IPS DF 4.7 (cell line): ENCODE results near the gene CAPN2.
"Not testable (repeated sequence)": the region's sequence is repeated elsewhere in the genome, so short reads cannot be mapped to it uniquely, and the experiment has no call there.

Source experiments
- DNase-seq: peaks from one replicate; pipeline ENCODE4 v3.0.0-alpha.2; 2013; ENCODE audit warnings: low spot score; ENCODE audit errors: extremely low read depth

Gene CAPN2

DNA sequence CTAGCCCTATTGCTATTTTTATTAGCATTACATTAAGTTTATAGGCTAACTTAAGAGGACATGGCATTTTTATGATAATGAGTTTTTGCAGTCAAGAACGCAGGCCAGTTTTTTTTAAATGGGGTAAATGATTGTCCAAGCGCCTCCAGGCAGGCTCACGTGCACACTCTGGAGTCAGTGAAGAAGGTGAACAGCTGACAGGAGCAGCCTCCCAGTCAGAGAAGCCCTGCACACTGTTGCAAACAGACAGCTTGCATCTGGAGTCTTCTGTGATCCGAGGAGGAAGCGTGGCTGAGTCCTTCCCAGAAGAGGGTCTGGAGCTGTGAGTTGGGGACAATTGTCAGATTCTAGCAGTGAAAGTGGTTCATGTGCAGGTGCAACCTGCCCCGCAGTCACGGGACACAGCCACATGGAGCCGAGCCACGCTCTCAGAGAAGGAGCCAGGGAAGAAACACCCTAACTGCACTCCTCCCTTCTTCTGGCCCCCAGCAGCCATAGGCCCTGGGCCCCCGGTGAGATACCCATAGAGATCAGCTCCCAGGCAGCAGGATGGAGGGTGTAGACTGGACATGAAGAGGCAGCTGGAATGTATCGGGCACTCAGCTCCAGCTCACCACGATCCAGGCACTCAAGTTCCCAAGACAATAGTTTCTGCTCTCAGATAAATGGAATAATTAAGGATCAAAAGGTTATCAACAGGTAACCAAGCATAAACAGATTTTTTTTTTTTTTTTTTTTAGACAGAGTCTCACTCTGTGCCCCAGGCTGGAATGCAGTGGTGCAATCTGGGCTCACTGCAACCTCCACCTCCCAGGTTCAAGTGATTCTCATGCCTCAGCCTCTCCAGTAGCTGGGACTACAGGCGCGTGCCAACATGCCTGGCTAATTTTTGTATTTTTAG is 26.4 kb downstream of the CAPN2 start:
- no peak for DNase-seq

DNA sequence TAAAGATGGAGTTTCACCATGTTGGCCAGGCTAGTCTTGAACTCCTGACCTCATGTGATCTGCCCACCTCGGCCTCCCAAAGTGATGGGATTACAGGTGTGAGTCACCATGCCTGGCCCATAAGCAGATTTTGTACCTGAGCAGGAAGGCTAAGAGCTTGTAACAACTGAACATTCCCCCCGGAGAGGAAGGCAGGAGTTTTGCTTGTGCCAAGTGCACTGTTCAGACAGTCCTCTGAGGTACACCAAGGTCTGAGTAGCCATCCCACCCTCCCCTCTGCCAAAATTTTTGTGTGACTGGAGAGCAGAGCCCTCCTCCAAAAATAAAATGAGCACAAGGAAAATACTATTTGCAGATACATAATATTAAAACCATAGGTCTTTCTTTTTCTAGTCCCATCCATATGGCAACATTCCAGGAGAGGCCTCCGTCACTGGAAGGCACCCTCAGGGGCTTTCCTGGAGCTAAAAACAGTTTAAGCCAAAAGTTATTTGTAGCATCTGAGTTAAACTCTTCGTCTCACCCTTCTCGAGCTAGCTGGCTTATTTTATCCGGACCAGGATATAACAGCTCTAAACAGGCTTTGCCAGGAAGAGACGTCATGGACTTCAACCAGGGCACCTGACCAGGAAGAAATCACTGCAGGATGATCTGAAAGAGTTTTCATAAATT is 27.2 kb downstream of the CAPN2 start:
- DNase-seq: no peak

DNA sequence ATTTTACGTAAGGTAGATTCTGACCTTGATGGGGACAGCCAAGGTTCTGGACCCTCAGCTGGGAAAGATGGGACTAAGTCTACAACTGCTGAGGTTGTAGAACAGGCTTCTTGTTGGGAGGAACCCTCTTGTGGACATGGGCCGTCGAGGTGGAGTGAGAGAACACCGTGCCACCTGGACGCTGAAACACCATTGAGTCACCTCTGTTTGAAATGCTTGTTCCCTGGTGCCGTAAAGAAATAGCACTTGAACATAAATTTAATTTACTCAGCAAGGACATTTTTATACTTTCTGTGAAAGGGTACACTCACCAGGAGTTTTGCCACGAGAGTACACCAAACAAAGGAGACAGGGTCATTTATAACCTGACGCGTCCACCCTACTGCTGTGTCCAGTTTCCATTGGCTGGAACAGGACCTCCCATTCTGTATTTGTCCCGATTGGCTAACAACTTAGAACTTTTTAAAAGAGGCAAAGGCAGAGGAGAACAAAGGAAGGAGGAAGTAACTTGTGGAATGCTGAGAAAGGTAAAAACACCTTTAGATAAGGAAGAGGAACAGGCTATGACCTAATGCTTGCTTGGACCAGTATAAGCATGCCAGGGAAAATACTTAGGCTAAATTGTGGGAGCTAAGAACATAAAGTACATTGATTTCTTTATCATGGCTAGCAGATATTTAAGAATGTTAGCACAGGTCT is 27.8 kb downstream of the CAPN2 start:
- DNase-seq: not testable (repeated sequence)

DNA sequence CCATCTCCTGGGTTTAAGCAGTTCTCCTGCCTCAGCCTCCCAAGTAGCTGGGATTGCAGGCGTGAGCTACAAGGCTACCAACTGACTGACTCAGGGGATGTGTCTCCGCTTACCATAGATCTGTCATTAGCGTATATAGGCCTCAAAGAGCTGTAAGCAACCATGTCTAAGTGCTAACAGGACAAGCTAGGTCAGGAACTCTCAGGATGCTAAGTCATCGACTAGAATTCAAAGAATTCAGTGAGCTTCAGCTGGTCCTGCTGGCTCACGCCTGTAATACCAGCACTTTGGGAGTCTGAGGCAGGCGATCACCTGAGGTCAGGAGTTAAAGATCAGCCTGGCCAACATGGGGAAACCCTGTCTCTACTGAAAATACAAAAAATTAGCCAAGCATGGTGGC is 29.5 kb downstream of the CAPN2 start:
- no peak for DNase-seq

DNA sequence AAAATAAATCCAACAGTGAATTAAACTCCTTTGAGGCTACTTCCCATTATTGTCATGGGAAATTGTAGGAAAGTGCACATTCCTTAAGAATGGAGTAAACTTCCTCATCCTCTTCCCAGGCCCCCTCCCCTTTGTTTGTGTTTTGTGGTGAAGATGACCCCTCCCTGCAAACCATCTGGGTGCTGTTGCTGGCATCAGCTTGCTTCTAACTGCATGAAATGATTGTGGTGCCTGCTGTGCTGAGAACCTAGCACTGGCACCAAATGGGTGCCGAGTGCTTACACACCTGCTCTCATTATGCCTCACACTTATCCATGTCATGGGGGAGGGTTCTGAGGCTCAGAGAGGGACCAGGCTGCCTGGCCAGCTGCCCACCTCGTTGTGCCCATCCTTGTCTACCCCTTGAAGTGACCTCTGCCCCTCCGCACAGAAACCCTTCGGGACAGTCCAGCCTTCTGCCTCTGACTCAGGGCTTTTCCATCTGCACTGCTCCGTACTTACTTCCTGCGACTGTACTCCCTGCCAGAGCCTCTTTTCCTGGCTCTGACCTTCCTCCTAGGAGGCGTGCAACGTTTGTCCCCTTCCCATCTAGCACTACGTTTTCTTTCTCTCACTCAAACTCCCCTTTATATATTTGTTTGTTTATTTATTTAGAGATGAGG is 30.6 kb downstream of the CAPN2 start:
- no peak for DNase-seq

DNA sequence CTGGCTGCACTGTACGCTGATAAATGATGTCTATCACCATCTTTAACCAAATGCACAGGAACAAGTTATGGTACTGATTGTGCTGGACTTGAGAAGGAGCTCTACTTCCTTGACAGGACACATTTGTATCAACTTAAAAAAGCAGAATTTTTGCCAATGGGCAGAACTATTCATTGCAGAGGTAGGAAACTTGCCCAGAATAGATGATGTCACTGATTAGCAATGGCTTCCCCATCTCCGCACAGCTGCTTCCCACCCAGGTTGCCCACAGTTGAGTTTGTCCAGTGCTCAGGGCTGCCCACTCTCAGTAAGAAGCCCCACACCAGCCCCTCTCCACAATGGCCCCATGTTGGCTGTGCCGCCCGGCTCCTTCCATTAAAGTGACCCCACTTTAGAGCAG is 33.4 kb downstream of the CAPN2 start:
- no peak for DNase-seq

DNA sequence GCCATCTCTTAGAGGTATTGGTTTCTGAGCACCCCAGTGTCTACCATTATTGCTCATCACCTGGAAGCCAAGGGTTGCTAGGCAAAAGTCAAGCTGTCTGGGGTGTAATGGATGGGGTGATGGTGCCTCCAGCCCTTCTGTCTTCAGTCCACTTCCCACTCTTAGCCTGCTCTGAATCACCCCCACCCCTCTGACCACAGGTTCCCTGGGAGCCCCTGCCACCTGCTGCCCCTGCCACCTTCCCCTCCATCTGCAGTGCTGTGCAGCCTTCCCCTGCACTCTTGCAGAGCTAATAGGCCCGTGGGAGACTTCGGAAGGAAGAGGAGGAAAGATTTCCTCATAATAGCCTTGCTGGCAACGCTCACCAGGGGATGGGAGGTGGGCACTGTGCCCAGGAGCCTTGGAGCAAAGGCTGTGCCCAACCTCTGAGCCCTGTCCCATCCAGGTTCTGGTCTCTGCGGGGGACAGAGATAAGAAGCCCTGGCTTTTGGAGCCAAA is 35.5 kb downstream of the CAPN2 start:
- DNase-seq: no peak

DNA sequence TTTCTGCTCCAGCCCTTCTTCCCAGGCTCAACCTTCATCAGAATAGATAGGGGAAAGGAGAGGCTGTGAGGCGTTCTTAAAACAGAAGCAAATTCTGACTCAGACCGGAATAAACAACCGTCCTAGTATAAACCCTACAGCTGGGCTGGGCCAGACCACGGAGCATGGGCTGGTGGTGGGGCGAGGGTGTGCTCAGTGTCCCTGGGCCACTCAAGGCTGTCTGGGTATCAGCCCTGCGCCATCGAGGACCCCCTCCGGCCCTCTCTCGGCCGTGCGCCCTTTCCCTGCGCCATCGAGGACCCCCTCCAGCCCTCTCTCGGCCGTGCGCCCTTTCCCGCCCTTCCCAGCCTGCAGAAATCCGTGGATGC is 36.0 kb downstream of the CAPN2 start:
- DNase-seq: no peak

DNA sequence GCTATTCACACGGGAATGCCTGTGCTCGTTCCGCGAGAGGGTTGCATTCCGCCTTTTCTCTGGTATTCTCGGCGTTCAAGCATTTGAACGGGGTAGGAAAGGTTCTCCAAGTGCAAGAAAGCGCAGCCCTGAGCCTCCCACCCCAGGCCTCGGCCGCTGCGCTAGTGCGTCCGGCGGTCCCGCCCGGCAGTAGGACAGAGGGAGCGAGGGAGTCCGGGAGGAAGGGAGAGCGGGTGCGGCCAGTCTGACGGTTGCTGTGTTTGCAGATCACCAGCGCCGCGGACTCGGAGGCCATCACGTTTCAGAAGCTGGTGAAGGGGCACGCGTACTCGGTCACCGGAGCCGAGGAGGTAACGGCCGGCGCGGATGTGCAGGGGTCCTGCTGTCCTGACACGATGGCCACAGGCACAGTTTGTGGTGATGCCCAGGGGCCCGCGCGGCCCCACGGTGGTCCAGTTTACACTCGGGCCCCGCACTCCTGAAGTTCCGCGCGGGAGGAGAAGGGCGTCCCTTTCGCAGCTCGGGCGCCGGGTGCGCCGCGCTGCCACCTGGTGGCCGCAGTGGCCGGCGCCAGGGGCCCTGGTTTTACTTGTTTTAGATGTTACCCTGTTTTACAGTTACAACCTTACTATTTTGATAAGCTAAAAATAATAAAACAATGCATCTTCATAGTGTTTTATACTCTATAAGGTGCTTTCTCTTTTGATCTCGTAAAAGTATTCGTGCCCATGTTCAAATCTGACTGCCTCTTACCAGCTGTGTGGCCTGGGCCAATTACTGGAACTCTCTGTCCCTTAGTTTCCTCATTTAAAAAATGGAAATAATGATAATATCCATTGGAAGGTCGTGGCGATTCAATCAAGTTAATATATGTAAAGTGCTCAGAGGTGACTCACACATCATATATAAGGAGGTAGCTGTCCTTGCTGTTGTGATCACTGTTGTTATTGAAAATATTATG is 36.7 kb downstream of the CAPN2 start:
- no peak for DNase-seq

DNA sequence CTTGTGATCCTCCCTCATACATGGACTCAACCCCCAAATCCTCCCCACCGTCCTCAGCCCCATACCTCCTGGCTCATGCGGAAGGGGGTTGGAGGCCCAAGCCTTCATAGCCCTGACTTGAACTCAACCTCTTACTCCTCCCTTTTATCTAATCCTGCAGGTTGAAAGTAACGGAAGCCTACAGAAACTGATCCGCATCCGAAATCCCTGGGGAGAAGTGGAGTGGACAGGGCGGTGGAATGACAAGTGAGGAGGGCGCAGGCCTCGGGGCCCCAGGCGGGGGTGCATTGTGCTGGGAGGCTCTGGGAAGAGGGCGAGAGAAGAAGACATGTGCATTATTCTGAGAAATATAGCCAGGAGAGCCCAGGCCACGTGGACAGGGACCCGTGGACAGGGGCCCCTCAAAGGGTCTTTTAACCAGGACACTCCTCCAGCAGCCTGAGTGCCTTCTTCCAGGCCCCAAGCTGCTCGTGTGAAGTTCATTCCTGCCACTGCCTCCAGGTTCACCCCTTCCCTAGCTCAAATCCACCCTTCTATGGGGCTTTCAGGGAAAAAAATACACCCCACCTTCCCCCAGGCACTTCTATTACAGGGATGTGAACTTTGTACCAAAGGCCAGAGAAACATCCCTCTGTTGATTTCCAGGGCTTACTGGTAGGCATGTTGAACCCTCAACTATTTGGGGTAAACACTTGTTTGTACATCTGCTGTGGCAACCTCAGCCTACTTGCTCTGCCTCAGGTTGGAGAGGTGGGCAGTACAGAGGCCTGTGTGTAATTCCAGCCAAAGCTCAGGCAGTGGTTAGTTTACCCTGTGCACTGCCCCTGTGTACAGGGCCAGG is 38.6 kb downstream of the CAPN2 start:
- no peak for DNase-seq

DNA sequence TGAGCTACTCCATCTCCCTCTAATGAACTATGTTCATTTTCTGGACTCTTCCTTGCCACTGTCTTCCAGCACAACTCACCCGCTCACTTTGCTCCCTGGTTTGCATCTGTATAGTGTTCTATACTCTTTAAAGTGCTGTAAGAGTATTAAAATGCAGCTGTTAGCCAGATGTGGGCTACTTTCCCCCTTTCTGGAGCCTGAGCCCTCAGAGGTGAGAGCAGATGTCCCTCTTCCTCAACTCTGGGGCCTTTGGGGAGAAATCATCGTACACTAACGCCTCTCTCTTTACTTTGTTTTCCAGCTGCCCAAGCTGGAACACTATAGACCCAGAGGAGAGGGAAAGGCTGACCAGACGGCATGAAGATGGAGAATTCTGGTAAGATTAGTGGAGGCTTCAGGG is 39.4 kb downstream of the CAPN2 start:
- no peak for DNase-seq

DNA sequence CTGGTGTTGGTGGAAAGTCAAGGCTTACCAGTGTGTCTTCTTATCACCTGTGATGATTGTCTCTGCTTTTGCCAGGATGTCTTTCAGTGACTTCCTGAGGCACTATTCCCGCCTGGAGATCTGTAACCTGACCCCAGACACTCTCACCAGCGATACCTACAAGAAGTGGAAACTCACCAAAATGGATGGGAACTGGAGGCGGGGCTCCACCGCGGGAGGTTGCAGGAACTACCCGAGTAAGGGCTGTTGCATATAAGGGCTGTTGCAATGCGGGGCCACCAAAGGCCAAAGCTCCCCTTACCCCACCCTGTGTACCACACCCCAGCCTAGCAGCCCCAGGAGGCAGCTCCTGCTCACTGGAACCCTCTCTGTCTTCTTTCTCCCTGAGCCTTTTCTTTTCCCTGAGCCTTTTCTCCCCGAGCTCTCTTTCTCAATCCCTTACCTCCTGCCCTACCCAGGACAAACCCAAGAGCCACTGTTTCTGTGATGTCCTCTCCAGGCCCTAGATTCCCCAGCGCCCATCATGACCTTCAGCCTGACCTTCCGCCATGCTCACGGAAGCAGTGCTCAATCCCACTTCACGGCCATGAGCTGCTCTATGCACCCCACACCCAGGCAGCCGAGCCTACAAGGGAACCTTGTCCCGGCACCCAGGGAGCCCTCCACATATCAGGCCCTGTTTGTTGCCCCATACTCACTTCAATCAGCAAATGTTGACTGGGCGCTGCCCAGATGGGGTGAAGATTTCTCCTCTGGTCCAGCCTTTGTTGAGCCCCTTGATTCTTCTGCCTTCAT is 40.6 kb downstream of the CAPN2 start:
- DNase-seq: no peak

DNA sequence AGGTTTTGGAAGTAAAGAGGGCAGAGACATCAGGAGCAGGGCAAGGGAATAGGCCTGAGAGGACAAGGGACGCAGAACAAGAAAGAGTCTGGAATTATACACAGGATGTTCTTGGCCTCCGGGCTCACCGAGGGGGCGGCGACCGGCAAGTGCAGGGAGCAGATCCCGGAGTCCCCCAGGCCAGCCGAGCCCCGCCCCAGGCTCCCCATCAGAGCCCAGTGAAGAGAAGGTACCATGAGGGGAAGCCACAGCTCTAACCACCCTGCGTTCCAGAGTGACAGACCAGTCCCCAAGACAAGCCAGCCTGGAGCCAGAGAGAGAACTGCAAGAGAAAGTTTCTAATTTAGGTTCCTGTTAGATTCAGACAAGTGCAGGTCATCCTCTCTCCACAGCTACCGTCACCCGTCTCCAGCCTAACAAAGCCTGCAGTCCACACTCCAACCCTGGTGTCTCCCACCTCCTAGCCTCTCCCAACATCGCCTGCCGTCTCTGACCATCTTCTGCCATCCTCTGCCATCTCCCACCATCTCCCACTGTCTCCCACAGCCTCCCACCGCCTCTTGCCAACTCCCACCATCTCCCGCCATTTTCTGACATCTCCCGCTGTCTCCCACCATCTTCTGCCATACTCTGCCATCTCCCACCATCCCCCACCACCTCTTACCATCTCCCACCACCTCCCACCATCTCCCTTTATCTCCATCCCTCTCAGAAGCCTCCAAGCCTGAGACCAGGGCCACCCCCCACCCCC is 42.5 kb downstream of the CAPN2 start:
- DNase-seq: no peak

DNA sequence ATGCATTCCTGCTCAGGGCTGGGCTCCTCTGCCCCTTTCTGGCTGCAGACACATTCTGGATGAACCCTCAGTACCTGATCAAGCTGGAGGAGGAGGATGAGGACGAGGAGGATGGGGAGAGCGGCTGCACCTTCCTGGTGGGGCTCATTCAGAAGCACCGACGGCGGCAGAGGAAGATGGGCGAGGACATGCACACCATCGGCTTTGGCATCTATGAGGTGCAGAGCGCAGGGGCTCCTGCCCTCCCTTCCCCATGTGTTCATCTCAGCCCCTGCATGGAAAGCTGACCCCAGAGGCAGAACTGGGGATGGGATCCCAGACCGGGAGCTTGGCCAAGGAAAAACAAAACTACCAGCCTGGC is 43.1 kb downstream of the CAPN2 start:
- no peak for DNase-seq

DNA sequence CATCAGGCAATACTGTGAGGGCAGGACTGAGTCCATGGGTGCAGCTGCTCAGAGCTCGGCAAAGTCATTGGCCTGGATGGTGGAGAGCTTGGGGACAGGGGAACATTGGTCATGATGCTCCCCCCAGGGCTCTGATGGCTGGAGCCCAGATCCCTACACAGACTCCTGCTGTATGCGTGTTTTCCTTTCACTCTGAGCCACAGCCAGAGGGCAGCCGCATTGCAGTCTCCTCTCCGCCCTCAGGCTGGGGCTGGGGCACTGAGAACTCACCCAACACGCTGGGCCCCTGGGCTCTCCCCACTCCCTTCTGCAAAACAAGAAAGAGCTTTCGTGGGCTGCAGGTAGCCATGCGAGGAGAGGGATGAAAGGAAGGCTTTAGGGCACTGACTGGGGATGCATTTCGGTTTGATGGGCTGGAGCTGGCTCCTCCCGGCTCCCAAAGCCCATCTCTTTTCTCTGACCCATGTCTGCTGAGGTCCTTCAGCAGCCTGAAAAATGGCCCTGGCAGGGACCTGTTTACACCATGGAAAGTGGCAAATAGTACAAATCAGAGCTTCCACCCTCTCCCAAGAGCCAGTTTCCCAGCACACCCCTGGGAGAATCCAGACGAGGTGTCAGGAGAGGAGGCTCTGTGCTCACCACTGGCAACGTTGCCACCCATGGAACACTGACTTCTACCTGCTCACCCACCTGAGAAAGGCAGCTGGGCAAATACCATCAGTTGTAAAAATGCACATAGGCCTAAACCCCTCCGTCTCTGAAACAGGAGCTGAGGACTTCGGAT is 43.8 kb downstream of the CAPN2 start:
- DNase-seq: no peak

DNA sequence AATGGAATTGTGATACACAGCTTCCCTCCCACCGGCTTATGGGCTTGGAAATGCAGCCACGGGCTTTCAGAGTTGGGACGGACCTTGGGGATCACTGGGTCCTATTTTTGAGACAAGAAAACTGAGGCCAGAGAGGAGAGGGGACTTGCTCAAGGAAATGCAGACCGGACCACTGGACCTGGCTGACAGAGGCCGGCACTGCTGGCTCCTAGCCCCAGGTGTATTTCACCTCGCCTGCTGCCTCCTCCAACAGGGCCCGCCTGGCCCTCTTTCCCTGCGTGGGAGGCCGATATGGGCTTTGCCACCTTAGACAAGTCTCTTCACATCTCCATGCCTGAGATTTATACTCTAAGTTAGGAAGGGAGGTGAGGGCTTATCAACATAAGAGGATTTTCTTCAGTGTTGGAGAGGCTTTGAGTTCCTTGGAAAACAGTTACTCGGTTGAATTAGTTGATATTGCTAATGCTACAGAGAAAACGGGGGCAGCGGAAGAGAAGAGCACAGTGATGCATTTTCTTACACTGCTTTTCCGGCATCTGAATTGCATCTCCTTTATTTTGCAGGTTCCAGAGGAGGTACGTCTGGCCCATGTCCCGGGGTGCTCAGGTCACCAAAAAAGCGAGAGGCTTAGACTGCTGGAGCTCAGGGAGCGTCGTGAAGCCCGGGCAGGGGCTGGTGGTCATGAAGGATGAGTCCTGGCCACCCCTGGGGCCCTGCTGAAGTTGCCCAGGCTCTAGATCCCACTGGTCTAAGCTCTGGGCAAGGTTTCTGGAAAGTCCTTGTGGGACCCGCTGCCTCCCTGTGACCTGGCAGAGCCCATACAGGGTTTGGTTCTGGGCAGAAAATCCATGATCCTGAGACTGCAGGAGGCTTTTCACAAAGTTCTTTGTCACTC is 44.7 kb downstream of the CAPN2 start:
- DNase-seq: no peak
